Panc1 (cell line): ENCODE results near the gene ORM2.

Source experiments
- CTCF ChIP-seq: fragments of 450-650 bp; IDR thresholded peaks from 2 replicates; pipeline ENCODE4 v1.5.1; 2017; ENCODE audit warnings: mild to moderate bottlenecking
- POLR2AphosphoS5 ChIP-seq: IDR thresholded peaks from 2 replicates; pipeline ENCODE4 v1.6.1; 2012; ENCODE audit warnings: mild to moderate bottlenecking, low read depth, low read length, moderate library complexity
- REST ChIP-seq, 2 experiments: IDR thresholded peaks; 2 replicates each; pipeline ENCODE4 v1.6.1; 2011 to 2012; ENCODE audit warnings: low read depth in 2 of 2, control low read depth in 1 of 2, low read length in 1 of 2, mild to moderate bottlenecking in 1 of 2, moderate library complexity in 1 of 2; ENCODE audit not compliant: insufficient read depth in 1 of 2

GRCh38 chr9:114283551-114284111, 46.0 kb upstream of the ORM2 start:
- TF ChIP-seq CTCF (no peak), POLR2AphosphoS5 (no peak), REST (IDR thresholded peaks at IDR 0.05; ENCODE audit: insufficient read depth in 1 of 2, low read depth in 2 of 2, low read length in 1 of 2) (no peak)
